HepG2 (cell line): ENCODE results near the gene MAMSTR. TPM values are rescaled to one million over a fixed set of nuclear protein-coding genes. Genes with fewer than 3 reads are reported as not detected.

Source experiments
- AGO2 ChIP-seq: fragments of 200-400 bp; formaldehyde crosslinking; optimal IDR thresholded peaks from 2 replicates; pipeline ENCODE3; 2017; ENCODE audit warnings: mild to moderate bottlenecking, low read depth, low read length, moderate library complexity
- ARHGAP35 ChIP-seq: sonication (generic); formaldehyde crosslinking; IDR thresholded peaks from 2 replicates; pipeline ENCODE4 v1.9.0; 2022; ENCODE audit warnings: mild to moderate bottlenecking, inconsistent platforms, moderate library complexity, missing genetic modification reagents, borderline replicate concordance
- CREM ChIP-seq, 2 experiments: sonication (generic) in 1 of 2; formaldehyde crosslinking in 1 of 2; IDR thresholded peaks; 2 replicates each; pipeline versions ENCODE4 v1.4.0 to v1.6.1; 2016 to 2020; ENCODE audit warnings: antibody characterized with exemption in 1 of 2, mild to moderate bottlenecking in 1 of 2, missing genetic modification reagents in 1 of 2
- ELF1 ChIP-seq: sonication (generic); formaldehyde crosslinking; IDR thresholded peaks from 2 replicates; pipeline ENCODE4 v1.4.0; 2020; ENCODE audit warnings: missing genetic modification reagents
- GTF2F1 ChIP-seq: fragments of 150-350 bp; IDR thresholded peaks from 2 replicates; pipeline ENCODE4 v1.6.1; 2014; ENCODE audit warnings: low read length
- HHEX ChIP-seq: IDR thresholded peaks from 2 replicates; pipeline ENCODE4 v1.6.1; 2016; ENCODE audit warnings: control low read depth
- ISX ChIP-seq: sonication (generic); formaldehyde crosslinking; conservative IDR thresholded peaks from 2 replicates; pipeline ENCODE4 v1.5.0; 2020; ENCODE audit warnings: missing genetic modification reagents
- KAT2B ChIP-seq: fragments of 150-350 bp; IDR thresholded peaks from 2 replicates; pipeline ENCODE4 v1.6.1; 2014; ENCODE audit warnings: low read depth, low read length, borderline replicate concordance
- MAFG ChIP-seq: sonication (generic); formaldehyde crosslinking; IDR thresholded peaks from 2 replicates; pipeline ENCODE4 v1.5.1; 2020; ENCODE audit warnings: mild to moderate bottlenecking, missing genetic modification reagents
- NCOR1 ChIP-seq: fragments of 200-600 bp; sonication (generic); IDR thresholded peaks from 2 replicates; pipeline ENCODE4 v1.7.0; 2017; ENCODE audit warnings: antibody characterized with exemption, low read length, borderline replicate concordance
- SP4 ChIP-seq: sonication (generic); formaldehyde crosslinking; IDR thresholded peaks from 2 replicates; pipeline ENCODE4 v1.8.1; 2023; ENCODE audit warnings: mild to moderate bottlenecking, missing genetic modification reagents
- SUZ12 ChIP-seq: fragments of 150-350 bp; IDR thresholded peaks from 2 replicates; pipeline ENCODE4 v1.6.1; 2014; ENCODE audit warnings: low read depth, low read length
- TGIF2 ChIP-seq: IDR thresholded peaks from 2 replicates; pipeline ENCODE4 v1.6.1; 2016; ENCODE audit warnings: control low read depth, missing compliant biosample characterization
- ZNF160 ChIP-seq: sonication (generic); formaldehyde crosslinking; IDR thresholded peaks from 2 replicates; pipeline ENCODE4 v1.8.0; 2022; ENCODE audit warnings: mild to moderate bottlenecking, inconsistent platforms, missing genetic modification reagents
- ZNF282 ChIP-seq: fragments of 450-650 bp; IDR thresholded peaks from 2 replicates; pipeline ENCODE4 v1.6.1; 2018; ENCODE audit not compliant: partially characterized antibody
- ZNF562 ChIP-seq: sonication (generic); formaldehyde crosslinking; IDR thresholded peaks from 2 replicates; pipeline ENCODE4 v1.8.0; 2022; ENCODE audit warnings: missing genetic modification reagents, borderline replicate concordance
- ZNF563 ChIP-seq: sonication (generic); formaldehyde crosslinking; IDR thresholded peaks from 2 replicates; pipeline ENCODE4 v1.8.0; 2022; ENCODE audit warnings: mild to moderate bottlenecking, moderate library complexity, missing genetic modification reagents
- ZNF672 ChIP-seq: sonication (generic); formaldehyde crosslinking; IDR thresholded peaks from 2 replicates; pipeline ENCODE4 v1.8.1; 2022; ENCODE audit warnings: missing genetic modification reagents
- ZNF674 ChIP-seq: sonication (generic); formaldehyde crosslinking; IDR thresholded peaks from 2 replicates; pipeline ENCODE4 v1.5.0; 2020; ENCODE audit warnings: low read depth, mild to moderate bottlenecking, missing genetic modification reagents
- ZNF749 ChIP-seq: sonication (generic); formaldehyde crosslinking; IDR thresholded peaks from 2 replicates; pipeline ENCODE4 v1.8.0; 2022; ENCODE audit warnings: mild to moderate bottlenecking, missing genetic modification reagents, moderate library complexity, borderline replicate concordance
- polyA plus RNA-seq, 8 experiments: library from polyadenylated mRNA; depleted of rRNA in 3 of 8; stranded (reverse) in 7 of 8; unstranded in 1 of 8; fragments of >200 nt; fragmentation: Illumina TruSeq in 4 of 8; extraction: Trizol in 4 of 8; gene quantifications; 2 replicates each; pipeline versions ENCODE4 v1.2.1 to v1.2.3, GENCODE V29; 2011 to 2016; ENCODE audit warnings: low read depth in 4 of 8, missing spikeins in 1 of 8, mixed read lengths in 1 of 8; ENCODE audit not compliant: insufficient read depth in 1 of 8
- total RNA-seq, 5 experiments: library from RNA; depleted of rRNA; stranded (reverse); fragments of >200 nt; fragmentation: Illumina TruSeq; extraction: Trizol; gene quantifications; 2 replicates each; pipeline ENCODE4 v1.2.3, GENCODE V29; 2016; ENCODE audit warnings: low read depth in 1 of 5
- TF ChIP-seq, protein P1 (sequence below): sonication (generic); formaldehyde crosslinking; conservative IDR thresholded peaks from 2 replicates; pipeline ENCODE4 v1.4.0; 2020; ENCODE audit warnings: missing genetic modification reagents
- TF ChIP-seq, protein P2 (sequence below): sonication (generic); formaldehyde crosslinking; IDR thresholded peaks from 2 replicates; pipeline ENCODE4 v1.8.1; 2023; ENCODE audit warnings: missing genetic modification reagents, mild to moderate bottlenecking, borderline replicate concordance
- TF ChIP-seq, protein P3 (sequence below): sonication (generic); formaldehyde crosslinking; IDR thresholded peaks from 2 replicates; pipeline ENCODE4 v1.9.0; 2021; ENCODE audit warnings: missing genetic modification reagents, borderline replicate concordance
- TF ChIP-seq, protein P4 (sequence below): sonication (generic); formaldehyde crosslinking; IDR thresholded peaks from 2 replicates; pipeline ENCODE4 v1.4.0; 2020; ENCODE audit warnings: missing genetic modification reagents; ENCODE audit errors: not compliant biosample characterization
- TF ChIP-seq, protein P5 (sequence below): IDR thresholded peaks from 2 replicates; pipeline ENCODE4 v1.6.1; 2018; ENCODE audit warnings: missing genetic modification reagents

Gene MAMSTR
- total and polyA plus RNA-seq, 2 of the 13 experiments (the other 11 are each of a cell fraction or from before 2014, with no cell fraction given), result 2.2 to 2.4 TPM

DNA sequence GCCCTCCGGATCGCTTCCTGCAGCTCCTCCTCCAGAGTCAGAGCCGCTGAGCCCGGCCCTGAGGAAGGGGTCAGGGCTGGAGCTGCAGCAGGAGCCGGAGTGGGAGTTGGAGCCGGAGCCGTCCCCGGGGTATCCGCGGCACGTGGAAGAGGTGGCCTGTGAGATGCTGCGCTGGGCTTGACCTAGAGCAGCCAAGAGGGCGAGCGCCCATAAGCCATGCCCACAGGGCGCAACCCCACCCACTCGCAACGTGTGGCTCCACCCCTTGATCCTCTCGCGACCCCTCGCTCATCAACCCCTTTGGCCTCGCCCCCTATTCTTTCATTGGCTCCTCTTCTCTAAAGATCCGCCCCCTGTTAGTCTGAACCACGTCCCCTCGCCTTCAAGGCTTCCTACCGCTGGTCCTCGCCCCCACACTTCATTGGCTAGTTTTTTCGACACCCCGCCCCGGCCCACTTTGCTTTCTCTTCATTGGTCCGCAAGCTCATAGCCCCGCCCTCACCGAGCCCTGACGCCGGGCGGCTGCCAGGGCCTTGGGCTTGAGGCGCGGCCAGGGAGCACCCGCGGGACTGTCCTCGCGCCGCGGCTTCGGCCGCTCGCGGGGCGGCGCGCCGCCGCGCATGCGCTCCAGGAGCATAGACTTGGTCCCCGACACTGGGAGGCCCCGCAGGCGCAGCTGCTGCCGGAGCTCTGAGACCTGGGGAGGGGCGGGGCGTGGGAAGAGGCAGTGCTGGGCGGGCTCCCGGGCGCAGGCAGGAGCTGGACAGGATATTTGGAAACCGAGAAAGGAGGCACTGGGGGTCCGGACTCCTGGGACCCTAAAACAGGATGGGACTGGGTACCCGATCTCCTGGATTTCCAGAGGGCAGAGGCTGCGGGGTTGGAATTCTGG, 5.4 kb downstream of the MAMSTR start (continued):
- 0 out of 2 replicates have a peak, but pooled peaks have one; percentile 36 for TF ChIP-seq ARHGAP35 (CRISPR knock-in tag)
- TF ChIP-seq ZNF749 (CRISPR knock-in tag), result no peak
- peak; percentile 98 for TF ChIP-seq SP4 (CRISPR knock-in tag)
- TF ChIP-seq KAT2B, result no peak
- no peak for TF ChIP-seq ZNF562
- TF ChIP-seq ISX, result no peak
- TF ChIP-seq, protein P1, sequence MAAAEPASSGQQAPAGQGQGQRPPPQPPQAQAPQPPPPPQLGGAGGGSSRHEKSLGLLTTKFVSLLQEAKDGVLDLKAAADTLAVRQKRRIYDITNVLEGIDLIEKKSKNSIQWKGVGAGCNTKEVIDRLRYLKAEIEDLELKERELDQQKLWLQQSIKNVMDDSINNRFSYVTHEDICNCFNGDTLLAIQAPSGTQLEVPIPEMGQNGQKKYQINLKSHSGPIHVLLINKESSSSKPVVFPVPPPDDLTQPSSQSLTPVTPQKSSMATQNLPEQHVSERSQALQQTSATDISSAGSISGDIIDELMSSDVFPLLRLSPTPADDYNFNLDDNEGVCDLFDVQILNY (CRISPR knock-in tag), result no peak
- TF ChIP-seq ZNF563, result peak; percentile 35; the same call in 1 of the 2 replicates
- TF ChIP-seq ZNF672 (CRISPR knock-in tag), result no peak
- TF ChIP-seq AGO2, result peak; percentile 80
- TF ChIP-seq CREM (IDR thresholded peaks at IDR 0.05), result peak; percentile 47
- TF ChIP-seq CREM (CRISPR knock-in tag; IDR thresholded peaks at IDR 0.05), result no peak
- no peak for TF ChIP-seq TGIF2 (CRISPR knock-in tag)
- TF ChIP-seq, protein P2, sequence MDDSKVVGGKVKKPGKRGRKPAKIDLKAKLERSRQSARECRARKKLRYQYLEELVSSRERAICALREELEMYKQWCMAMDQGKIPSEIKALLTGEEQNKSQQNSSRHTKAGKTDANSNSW (CRISPR knock-in tag), result no peak
- TF ChIP-seq NCOR1, result no peak
- 0 out of 2 replicates have a peak, but pooled peaks have one; percentile 37 for TF ChIP-seq ELF1 (CRISPR knock-in tag)
- TF ChIP-seq, protein P3, sequence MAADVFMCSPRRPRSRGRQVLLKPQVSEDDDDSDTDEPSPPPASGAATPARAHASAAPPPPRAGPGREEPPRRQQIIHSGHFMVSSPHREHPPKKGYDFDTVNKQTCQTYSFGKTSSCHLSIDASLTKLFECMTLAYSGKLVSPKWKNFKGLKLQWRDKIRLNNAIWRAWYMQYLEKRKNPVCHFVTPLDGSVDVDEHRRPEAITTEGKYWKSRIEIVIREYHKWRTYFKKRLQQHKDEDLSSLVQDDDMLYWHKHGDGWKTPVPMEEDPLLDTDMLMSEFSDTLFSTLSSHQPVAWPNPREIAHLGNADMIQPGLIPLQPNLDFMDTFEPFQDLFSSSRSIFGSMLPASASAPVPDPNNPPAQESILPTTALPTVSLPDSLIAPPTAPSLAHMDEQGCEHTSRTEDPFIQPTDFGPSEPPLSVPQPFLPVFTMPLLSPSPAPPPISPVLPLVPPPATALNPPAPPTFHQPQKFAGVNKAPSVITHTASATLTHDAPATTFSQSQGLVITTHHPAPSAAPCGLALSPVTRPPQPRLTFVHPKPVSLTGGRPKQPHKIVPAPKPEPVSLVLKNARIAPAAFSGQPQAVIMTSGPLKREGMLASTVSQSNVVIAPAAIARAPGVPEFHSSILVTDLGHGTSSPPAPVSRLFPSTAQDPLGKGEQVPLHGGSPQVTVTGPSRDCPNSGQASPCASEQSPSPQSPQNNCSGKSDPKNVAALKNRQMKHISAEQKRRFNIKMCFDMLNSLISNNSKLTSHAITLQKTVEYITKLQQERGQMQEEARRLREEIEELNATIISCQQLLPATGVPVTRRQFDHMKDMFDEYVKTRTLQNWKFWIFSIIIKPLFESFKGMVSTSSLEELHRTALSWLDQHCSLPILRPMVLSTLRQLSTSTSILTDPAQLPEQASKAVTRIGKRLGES (CRISPR knock-in tag), result no peak
- no peak for TF ChIP-seq SUZ12
- TF ChIP-seq GTF2F1, result no peak
- TF ChIP-seq HHEX (CRISPR knock-in tag), result no peak
- TF ChIP-seq ZNF674 (CRISPR knock-in tag), result no peak
- TF ChIP-seq, protein P4, sequence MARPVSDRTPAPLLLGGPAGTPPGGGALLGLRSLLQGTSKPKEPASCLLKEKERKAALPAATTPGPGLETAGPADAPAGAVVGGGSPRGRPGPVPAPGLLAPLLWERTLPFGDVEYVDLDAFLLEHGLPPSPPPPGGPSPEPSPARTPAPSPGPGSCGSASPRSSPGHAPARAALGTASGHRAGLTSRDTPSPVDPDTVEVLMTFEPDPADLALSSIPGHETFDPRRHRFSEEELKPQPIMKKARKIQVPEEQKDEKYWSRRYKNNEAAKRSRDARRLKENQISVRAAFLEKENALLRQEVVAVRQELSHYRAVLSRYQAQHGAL (CRISPR knock-in tag), result no peak
- no peak for TF ChIP-seq MAFG (CRISPR knock-in tag)
- TF ChIP-seq, protein P5, sequence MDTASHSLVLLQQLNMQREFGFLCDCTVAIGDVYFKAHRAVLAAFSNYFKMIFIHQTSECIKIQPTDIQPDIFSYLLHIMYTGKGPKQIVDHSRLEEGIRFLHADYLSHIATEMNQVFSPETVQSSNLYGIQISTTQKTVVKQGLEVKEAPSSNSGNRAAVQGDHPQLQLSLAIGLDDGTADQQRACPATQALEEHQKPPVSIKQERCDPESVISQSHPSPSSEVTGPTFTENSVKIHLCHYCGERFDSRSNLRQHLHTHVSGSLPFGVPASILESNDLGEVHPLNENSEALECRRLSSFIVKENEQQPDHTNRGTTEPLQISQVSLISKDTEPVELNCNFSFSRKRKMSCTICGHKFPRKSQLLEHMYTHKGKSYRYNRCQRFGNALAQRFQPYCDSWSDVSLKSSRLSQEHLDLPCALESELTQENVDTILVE (CRISPR knock-in tag), result no peak
- peak; percentile 8; the same call in 1 of the 2 replicates for TF ChIP-seq ZNF160
- no peak for TF ChIP-seq ZNF282
